Measurements from ENCODE around the gene BGN.

Gene BGN

DNA sequence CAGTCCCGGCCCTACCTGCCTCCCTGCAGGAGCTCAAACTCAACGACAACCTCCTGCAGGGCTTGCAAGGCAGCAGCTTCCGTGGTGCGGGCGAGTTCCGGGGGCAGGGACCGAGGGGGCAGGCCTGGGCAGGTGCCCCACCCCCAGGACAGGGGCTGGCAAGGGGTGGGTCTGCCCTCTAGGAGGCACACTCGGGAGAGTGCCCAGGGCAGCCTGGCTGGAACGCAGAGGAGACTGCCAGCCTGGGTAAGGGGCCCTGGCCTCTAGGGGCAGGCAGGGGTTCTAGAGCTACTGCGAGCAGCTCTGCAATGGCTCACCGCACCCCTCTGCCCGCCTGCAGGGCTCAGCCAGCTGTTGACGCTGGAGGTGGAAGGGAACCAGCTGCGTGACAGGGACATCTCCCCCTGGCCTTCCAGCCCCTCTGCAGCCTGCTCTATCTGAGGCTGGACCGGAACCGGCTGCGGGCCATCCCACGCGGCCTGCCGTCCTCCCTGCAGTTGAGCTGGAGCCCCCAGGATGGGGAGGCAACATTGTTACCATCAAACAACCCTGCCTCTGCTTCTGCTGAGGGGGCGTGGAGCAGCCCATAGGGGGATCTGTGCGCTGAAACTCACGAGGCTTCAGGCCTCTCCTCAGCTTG, 12.3 kb upstream of the BGN start:
- TF ChIP-seq ARNTL (CRISPR knock-in tag; IDR thresholded peaks at IDR 0.05; ENCODE audit: borderline replicate concordance, low read depth), result no peak
- no peak for TF ChIP-seq RARB (CRISPR knock-in tag; IDR thresholded peaks at IDR 0.05)
- TF ChIP-seq ZFP3 (CRISPR knock-in tag; IDR thresholded peaks at IDR 0.05), result no peak
- TF ChIP-seq, protein P1, sequence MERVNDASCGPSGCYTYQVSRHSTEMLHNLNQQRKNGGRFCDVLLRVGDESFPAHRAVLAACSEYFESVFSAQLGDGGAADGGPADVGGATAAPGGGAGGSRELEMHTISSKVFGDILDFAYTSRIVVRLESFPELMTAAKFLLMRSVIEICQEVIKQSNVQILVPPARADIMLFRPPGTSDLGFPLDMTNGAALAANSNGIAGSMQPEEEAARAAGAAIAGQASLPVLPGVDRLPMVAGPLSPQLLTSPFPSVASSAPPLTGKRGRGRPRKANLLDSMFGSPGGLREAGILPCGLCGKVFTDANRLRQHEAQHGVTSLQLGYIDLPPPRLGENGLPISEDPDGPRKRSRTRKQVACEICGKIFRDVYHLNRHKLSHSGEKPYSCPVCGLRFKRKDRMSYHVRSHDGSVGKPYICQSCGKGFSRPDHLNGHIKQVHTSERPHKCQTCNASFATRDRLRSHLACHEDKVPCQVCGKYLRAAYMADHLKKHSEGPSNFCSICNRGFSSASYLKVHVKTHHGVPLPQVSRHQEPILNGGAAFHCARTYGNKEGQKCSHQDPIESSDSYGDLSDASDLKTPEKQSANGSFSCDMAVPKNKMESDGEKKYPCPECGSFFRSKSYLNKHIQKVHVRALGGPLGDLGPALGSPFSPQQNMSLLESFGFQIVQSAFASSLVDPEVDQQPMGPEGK (CRISPR knock-in tag; IDR thresholded peaks at IDR 0.05; ENCODE audit: borderline replicate concordance), result no peak
- no peak for TF ChIP-seq PPARA (CRISPR knock-in tag; IDR thresholded peaks at IDR 0.05; ENCODE audit: borderline replicate concordance)
- TF ChIP-seq SNAI2 (CRISPR knock-in tag; IDR thresholded peaks at IDR 0.05), result no peak
- no peak for TF ChIP-seq ESRRG (CRISPR knock-in tag; IDR thresholded peaks at IDR 0.05)
- TF ChIP-seq, protein P2, sequence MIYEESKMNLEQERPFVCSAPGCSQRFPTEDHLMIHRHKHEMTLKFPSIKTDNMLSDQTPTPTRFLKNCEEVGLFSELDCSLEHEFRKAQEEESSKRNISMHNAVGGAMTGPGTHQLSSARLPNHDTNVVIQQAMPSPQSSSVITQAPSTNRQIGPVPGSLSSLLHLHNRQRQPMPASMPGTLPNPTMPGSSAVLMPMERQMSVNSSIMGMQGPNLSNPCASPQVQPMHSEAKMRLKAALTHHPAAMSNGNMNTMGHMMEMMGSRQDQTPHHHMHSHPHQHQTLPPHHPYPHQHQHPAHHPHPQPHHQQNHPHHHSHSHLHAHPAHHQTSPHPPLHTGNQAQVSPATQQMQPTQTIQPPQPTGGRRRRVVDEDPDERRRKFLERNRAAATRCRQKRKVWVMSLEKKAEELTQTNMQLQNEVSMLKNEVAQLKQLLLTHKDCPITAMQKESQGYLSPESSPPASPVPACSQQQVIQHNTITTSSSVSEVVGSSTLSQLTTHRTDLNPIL (CRISPR knock-in tag; IDR thresholded peaks at IDR 0.05; ENCODE audit: low read depth), result no peak
- TF ChIP-seq ISL1 (CRISPR knock-in tag; IDR thresholded peaks at IDR 0.05), result no peak
- TF ChIP-seq ZNF8 (CRISPR knock-in tag; IDR thresholded peaks at IDR 0.05), result no peak
- TF ChIP-seq, protein P3, sequence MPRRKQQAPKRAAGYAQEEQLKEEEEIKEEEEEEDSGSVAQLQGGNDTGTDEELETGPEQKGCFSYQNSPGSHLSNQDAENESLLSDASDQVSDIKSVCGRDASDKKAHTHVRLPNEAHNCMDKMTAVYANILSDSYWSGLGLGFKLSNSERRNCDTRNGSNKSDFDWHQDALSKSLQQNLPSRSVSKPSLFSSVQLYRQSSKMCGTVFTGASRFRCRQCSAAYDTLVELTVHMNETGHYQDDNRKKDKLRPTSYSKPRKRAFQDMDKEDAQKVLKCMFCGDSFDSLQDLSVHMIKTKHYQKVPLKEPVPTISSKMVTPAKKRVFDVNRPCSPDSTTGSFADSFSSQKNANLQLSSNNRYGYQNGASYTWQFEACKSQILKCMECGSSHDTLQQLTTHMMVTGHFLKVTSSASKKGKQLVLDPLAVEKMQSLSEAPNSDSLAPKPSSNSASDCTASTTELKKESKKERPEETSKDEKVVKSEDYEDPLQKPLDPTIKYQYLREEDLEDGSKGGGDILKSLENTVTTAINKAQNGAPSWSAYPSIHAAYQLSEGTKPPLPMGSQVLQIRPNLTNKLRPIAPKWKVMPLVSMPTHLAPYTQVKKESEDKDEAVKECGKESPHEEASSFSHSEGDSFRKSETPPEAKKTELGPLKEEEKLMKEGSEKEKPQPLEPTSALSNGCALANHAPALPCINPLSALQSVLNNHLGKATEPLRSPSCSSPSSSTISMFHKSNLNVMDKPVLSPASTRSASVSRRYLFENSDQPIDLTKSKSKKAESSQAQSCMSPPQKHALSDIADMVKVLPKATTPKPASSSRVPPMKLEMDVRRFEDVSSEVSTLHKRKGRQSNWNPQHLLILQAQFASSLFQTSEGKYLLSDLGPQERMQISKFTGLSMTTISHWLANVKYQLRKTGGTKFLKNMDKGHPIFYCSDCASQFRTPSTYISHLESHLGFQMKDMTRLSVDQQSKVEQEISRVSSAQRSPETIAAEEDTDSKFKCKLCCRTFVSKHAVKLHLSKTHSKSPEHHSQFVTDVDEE (CRISPR knock-in tag; IDR thresholded peaks at IDR 0.05), result no peak
- TF ChIP-seq, protein P4, sequence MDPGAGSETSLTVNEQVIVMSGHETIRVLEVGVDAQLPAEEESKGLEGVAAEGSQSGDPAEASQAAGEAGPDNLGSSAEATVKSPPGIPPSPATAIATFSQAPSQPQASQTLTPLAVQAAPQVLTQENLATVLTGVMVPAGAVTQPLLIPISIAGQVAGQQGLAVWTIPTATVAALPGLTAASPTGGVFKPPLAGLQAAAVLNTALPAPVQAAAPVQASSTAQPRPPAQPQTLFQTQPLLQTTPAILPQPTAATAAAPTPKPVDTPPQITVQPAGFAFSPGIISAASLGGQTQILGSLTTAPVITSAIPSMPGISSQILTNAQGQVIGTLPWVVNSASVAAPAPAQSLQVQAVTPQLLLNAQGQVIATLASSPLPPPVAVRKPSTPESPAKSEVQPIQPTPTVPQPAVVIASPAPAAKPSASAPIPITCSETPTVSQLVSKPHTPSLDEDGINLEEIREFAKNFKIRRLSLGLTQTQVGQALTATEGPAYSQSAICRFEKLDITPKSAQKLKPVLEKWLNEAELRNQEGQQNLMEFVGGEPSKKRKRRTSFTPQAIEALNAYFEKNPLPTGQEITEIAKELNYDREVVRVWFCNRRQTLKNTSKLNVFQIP (CRISPR knock-in tag; IDR thresholded peaks at IDR 0.05; ENCODE audit: borderline replicate concordance, low read depth), result no peak
- TF ChIP-seq CSDC2 (CRISPR knock-in tag; IDR thresholded peaks at IDR 0.05), result no peak
- ATAC-seq, result no peak

DNA sequence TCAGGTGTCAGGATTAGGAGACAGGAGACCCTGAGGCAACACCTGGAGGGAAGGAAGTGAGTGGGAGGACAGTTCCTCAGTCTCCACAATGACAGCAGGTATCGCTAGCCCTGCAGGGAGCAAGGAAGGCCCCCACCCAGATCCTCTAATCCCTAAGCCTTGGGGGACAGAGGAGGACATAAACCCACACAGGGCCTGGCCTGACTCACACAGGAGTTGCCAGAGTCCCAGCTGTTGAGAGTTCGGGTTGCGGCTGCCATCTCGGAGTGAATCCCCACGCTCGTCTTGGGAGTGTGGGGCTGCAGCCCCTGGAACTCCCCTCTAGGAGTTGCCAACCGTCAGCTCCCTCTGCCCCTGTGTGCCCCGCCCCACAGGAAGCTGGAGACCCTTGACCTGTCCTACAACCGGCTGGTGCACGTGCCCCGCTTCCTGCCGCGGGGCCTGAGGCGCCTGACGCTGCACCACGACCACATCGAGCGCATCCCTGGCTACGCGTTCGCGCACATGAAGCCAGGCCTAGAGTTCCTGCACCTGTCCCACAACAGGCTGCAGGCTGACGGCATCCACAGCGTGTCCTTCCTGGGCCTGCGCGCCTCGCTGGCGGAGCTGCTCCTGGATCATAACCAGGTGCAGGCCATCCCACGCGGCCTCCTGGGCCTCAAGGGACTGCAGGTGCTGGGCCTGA, 9.2 kb upstream of the BGN start:
- TF ChIP-seq, protein P4 (CRISPR knock-in tag; IDR thresholded peaks at IDR 0.05; ENCODE audit: borderline replicate concordance, low read depth), result no peak
- no peak for TF ChIP-seq ZC3H10 (CRISPR knock-in tag; IDR thresholded peaks at IDR 0.05)
- TF ChIP-seq BACH2 (CRISPR knock-in tag; IDR thresholded peaks at IDR 0.05; ENCODE audit: borderline replicate concordance), result no peak
- TF ChIP-seq, protein P1 (CRISPR knock-in tag; IDR thresholded peaks at IDR 0.05; ENCODE audit: borderline replicate concordance), result no peak
- no peak for TF ChIP-seq ZFP3 (CRISPR knock-in tag; IDR thresholded peaks at IDR 0.05)
- ATAC-seq, result no peak

DNA sequence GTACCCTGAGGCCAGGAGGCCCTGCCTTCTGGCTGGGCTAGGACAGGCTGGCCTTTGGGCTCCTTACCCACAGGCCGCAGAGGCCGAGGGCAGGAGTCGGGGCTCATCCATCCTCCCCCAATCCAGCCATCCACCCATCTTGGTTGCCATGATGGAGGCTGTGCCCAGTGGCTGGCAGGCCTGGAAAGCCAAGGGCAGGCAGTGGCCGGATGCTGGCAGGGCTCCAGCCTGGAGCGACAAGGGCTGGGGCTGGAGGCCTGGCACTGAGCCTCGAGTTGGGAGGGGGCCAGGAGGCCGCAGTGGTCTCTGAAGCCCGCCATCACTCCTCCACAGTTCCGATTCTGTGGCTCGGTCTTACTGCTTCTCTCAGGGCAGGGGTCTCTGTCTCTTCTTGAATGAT, 8.6 kb upstream of the BGN start:
- no peak for ATAC-seq
- TF ChIP-seq ZNF8 (CRISPR knock-in tag; IDR thresholded peaks at IDR 0.05) (no peak), BACH2 (CRISPR knock-in tag; IDR thresholded peaks at IDR 0.05; ENCODE audit: borderline replicate concordance) (no peak), ZNF565 (CRISPR knock-in tag; conservative IDR thresholded peaks at IDR 0.05; ENCODE audit: low read depth) (no peak), ISL1 (CRISPR knock-in tag; IDR thresholded peaks at IDR 0.05) (no peak), PPARA (CRISPR knock-in tag; IDR thresholded peaks at IDR 0.05; ENCODE audit: borderline replicate concordance) (no peak), GLIS3 (CRISPR knock-in tag; IDR thresholded peaks at IDR 0.05) (no peak), ZFP30 (CRISPR knock-in tag; IDR thresholded peaks at IDR 0.05) (no peak), CSDC2 (CRISPR knock-in tag; IDR thresholded peaks at IDR 0.05) (no peak), ZFP3 (CRISPR knock-in tag; IDR thresholded peaks at IDR 0.05) (no peak), ZC3H10 (CRISPR knock-in tag; IDR thresholded peaks at IDR 0.05) (no peak), TCF4 (CRISPR knock-in tag; IDR thresholded peaks at IDR 0.05; ENCODE audit: borderline replicate concordance) (no peak), TOX (CRISPR knock-in tag; IDR thresholded peaks at IDR 0.05; ENCODE audit: borderline replicate concordance) (no peak), OSR1 (CRISPR knock-in tag; IDR thresholded peaks at IDR 0.05) (no peak), SNAI2 (CRISPR knock-in tag; IDR thresholded peaks at IDR 0.05) (no peak)
- TF ChIP-seq, protein P5, sequence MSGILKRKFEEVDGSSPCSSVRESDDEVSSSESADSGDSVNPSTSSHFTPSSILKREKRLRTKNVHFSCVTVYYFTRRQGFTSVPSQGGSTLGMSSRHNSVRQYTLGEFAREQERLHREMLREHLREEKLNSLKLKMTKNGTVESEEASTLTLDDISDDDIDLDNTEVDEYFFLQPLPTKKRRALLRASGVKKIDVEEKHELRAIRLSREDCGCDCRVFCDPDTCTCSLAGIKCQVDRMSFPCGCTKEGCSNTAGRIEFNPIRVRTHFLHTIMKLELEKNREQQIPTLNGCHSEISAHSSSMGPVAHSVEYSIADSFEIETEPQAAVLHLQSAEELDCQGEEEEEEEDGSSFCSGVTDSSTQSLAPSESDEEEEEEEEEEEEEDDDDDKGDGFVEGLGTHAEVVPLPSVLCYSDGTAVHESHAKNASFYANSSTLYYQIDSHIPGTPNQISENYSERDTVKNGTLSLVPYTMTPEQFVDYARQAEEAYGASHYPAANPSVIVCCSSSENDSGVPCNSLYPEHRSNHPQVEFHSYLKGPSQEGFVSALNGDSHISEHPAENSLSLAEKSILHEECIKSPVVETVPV (CRISPR knock-in tag; IDR thresholded peaks at IDR 0.05), result no peak

Data from SK-N-SH treated with all-trans-retinoic acid at 6 μM for 48 hours (cell line).